MV-4-11 (cell line): ENCODE data around the gene DSTYK.
"Not testable (repeated sequence)": the region's sequence is repeated elsewhere in the genome, so short reads cannot be mapped to it uniquely, and the experiment has no call there.

Source experiments
- DNase-seq: peaks from one replicate; lab custom pipeline; 2025; lab: John Stamatoyannopoulos, UW

The DSTYK gene

GRCh38 chr1:205240118-205240517 lies 28.6 kb upstream of the DSTYK start:
- no peak for DNase-seq

GRCh38 chr1:205239078-205239477 lies 27.6 kb upstream of the DSTYK start:
- DNase-seq: no peak

DNA sequence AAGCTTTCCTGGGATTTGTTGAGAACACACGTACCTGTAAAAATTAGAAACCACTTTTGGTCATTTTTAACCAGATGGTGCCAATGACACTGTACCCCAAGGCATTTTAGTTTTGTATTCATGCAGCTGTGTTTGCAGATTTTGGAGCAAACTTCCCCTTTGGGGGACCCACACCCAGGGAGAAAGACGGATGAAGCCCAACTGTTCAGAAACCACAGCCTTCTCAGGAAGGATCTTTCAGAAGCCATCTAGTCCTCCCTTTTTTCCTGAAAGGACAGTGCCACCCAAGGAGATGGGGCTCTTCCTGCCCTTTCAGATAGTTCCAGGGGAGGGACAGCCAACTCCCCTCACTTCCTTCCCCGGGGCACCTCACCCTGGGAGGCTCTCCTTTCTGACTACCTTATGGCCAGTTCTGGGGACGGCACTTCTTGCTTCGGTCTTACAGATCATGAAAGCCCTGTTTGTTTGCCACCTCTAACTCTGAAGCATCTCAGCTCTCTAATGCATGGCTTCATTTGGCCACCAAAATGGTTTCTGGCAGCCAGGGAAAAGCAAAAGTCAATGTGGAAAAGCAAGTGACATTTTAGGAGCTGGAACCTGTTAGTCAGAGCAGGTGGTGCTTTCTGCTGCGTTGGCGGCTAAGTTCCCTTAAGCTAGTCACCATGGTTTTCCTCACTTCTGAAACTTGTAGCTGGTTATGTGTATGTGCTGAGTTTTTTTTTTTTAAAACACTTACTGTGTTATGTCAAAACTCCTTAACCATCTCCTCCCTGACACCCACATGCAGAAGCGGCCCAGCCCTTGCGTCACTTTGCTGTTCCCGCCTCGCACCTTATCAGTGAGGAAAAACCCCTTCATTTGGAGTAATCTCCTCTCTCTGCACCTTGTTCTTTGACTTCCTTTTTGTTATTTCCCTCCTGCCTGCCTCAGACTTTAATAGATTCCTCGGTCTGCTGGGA lies 26.3 kb upstream of the DSTYK start:
- peak; percentile 71 for DNase-seq

GRCh38 chr1:205236951-205237475 lies 25.5 kb upstream of the DSTYK start:
- DNase-seq: no peak

- DNase-seq: no peak
Measured at GRCh38 chr1:205236526-205236925, 25.0 kb upstream of the DSTYK start.

GRCh38 chr1:205235951-205236350 lies 24.4 kb upstream of the DSTYK start:
- DNase-seq: no peak

GRCh38 chr1:205233986-205234385 lies 22.5 kb upstream of the DSTYK start:
- not testable (repeated sequence) for DNase-seq

DNA sequence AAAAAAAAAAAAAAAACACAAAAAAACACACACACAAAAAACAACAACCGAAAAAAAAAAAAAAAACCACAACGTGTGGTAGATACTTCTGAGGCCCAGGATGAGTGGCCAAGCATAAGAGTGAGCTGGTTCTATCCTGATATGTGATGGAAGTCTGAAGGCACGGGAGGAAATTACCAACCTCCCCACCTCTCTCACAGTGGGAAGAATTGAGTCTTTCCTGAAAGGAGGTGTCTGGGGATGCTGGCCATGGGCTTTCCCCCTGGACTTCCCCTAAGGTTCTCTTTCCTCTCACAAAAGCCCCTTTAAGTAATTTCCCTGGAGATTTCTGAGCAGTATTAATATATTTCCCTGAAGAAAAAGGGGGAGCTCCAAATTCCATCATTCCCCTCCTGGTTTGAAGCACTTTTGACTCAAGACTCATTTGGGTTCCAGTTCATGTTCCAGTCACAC lies 21.5 kb upstream of the DSTYK start:
- no peak for DNase-seq

GRCh38 chr1:205232127-205232820 lies 20.8 kb upstream of the DSTYK start:
- no peak for DNase-seq

- DNase-seq: no peak
Measured at GRCh38 chr1:205230982-205231381, 19.5 kb upstream of the DSTYK start.

GRCh38 chr1:205229916-205230700 lies 18.6 kb upstream of the DSTYK start:
- DNase-seq: no peak

- DNase-seq: no peak
Measured at GRCh38 chr1:205229399-205229871, 17.9 kb upstream of the DSTYK start.

- DNase-seq: no peak
Measured at GRCh38 chr1:205228093-205228521, 16.6 kb upstream of the DSTYK start.

GRCh38 chr1:205227584-205228013 lies 16.1 kb upstream of the DSTYK start, which contains the start of gene TMCC2:
TSS of gene TMCC2 (plus strand) at chr1:205227946. CDS start at chr1:205228565, 619 bp downstream.
- DNase-seq: peak; percentile 36

DNA sequence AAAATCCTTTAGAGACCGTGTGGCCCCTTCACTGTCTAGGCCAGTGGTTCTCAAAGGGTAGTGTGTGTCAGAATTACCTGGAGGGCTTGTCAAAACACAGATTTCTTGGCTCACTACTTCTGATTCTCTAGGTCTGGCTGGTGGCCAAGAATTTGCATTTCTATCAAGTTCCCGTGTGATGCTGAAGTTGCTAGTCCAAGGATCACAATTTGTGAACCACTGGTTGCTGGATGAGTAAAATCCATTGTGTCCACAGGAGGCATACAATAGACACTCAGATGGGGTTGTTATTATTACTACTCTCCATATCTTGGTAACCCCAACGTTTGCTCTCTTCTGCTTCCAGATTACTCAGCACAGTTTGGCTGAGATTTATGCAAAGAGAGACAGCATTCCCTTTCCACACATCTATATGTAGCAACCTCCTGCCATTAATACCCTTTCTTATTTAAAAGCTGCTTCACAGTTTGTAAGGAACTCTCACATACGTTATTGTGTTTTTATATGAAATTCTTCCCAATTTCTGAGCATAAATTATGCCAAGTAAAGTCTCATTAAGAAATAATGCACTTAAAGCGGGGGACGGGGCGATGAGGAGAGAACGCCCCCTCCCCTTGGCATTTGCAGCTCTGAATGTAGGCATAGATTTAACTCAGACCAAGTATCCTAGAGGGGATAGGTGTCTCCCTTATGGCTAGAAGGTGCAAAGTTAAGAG lies 15.5 kb upstream of the DSTYK start:
- DNase-seq: no peak

GRCh38 chr1:205225901-205226765 lies 14.6 kb upstream of the DSTYK start:
- no peak for DNase-seq

- DNase-seq: no peak
Measured at GRCh38 chr1:205224736-205225135, 13.2 kb upstream of the DSTYK start.

DNA sequence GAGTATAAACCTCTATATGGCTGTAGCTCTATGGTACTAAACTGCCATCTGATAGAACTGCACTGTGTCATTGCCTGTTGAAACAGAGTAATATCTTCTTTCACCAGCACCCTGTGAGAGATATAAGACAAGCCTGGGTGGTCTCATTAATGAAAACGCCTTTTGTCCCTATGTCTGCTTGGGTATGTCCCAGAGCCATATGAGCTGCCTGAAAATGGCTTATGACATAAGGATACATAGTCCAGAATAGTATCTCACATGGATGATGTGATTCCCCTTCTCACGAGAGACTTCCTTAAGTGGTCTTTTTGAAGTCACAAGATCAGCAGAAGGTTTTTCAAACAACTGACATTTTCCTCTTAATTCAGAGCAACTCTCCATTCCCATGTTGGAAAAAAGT lies 8.9 kb upstream of the DSTYK start:
- no peak for DNase-seq

DNA sequence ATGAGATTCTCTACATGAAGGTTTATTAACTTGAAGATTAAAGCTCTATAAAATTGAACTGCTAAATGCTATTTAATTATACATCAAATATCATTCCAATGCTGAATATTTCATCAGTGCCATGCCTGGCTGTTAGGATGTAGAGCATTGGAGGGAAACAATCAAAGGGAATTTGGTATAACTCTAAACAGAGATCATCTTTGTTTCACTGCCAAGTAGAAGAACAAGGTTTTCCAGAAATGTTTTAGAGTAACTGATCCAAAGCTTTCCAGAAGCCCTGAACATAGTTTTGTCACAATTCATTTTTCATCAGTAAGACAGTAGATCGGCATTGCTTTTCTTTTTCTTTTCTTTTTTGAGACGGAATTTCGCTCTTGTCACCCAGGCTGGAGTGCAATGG lies 5.9 kb upstream of the DSTYK start:
- DNase-seq: no peak

DNA sequence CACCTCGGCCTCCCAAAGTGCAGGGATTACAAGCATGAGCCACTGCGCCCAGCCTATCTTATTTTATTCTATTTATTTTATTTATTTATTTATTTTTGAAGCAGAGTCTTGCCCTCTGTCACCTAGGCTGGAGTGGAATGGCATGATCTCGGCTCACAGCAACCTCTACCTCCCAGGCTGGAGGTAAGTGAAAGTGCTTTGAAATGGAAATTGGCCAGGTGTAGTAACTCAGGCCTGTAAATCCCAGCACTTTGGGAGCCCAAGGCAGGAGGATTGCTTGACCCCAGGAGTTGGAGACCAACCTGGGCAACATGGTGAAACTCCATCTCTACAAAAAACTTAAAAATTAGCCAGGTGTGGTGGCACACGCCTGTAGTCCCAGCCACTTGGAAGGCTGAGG lies 5.1 kb upstream of the DSTYK start:
- no peak for DNase-seq
